HepG2 (cell line): Measurements from ENCODE around the gene SPRN. TPM values are rescaled to one million over a fixed set of nuclear protein-coding genes. Genes with fewer than 3 reads are reported as not detected.
A peak's percentile ranks its signal among the peaks of the same experiment; 100 is the strongest.

Source experiments
- CBFB ChIP-seq: sonication (generic); formaldehyde crosslinking; IDR thresholded peaks from 2 replicates; pipeline ENCODE4 v1.4.0; 2020; ENCODE audit warnings: missing genetic modification reagents
- CREB1 ChIP-seq, 2 experiments: fragments of 450-650 bp in 1 of 2; IDR thresholded peaks; 2 replicates each; pipeline ENCODE4 v1.6.1; 2016 to 2017; ENCODE audit warnings: control low read depth in 1 of 2, mild to moderate bottlenecking in 1 of 2, missing compliant biosample characterization in 1 of 2, missing genetic modification characterization in 1 of 2
- FOXC1 ChIP-seq: sonication (generic); formaldehyde crosslinking; IDR thresholded peaks from 2 replicates; pipeline ENCODE4 v1.8.0; 2022; ENCODE audit warnings: mild to moderate bottlenecking, missing genetic modification reagents, borderline replicate concordance
- GATAD2A ChIP-seq: IDR thresholded peaks from 2 replicates; pipeline ENCODE4 v1.6.1; 2016
- HHEX ChIP-seq: IDR thresholded peaks from 2 replicates; pipeline ENCODE4 v1.6.1; 2016; ENCODE audit warnings: control low read depth
- MED8 ChIP-seq: sonication (generic); formaldehyde crosslinking; IDR thresholded peaks from 2 replicates; pipeline ENCODE4 v1.8.1; 2023; ENCODE audit warnings: mild to moderate bottlenecking, missing genetic modification reagents; ENCODE audit not compliant: insufficient replicate concordance
- MTA3 ChIP-seq: sonication (generic); formaldehyde crosslinking; IDR thresholded peaks from 2 replicates; pipeline ENCODE4 v1.4.0; 2020; ENCODE audit warnings: missing genetic modification reagents
- MTF1 ChIP-seq: sonication (generic); formaldehyde crosslinking; IDR thresholded peaks from 2 replicates; pipeline ENCODE4 v1.5.0; 2020; ENCODE audit warnings: missing genetic modification reagents
- MYC ChIP-seq: sonication (generic); formaldehyde crosslinking; IDR thresholded peaks from 2 replicates; pipeline ENCODE4 v1.9.0; 2021; ENCODE audit warnings: missing genetic modification reagents, borderline replicate concordance
- NRL ChIP-seq: sonication (generic); formaldehyde crosslinking; IDR thresholded peaks from 2 replicates; pipeline ENCODE4 v1.5.0; 2020; ENCODE audit warnings: missing genetic modification reagents, mild to moderate bottlenecking, moderate library complexity, borderline replicate concordance
- RCOR2 ChIP-seq: IDR thresholded peaks from 2 replicates; pipeline ENCODE4 v1.6.1; 2016; ENCODE audit warnings: missing biosample characterization, missing genetic modification reagents
- SP2 ChIP-seq: sonication (generic); formaldehyde crosslinking; IDR thresholded peaks from 2 replicates; pipeline ENCODE4 v1.5.1; 2020; ENCODE audit warnings: mild to moderate bottlenecking, missing genetic modification reagents
- STAT5B ChIP-seq: sonication (generic); formaldehyde crosslinking; IDR thresholded peaks from 2 replicates; pipeline ENCODE4 v1.4.0; 2020; ENCODE audit warnings: missing genetic modification reagents
- TMF1 ChIP-seq: sonication (generic); formaldehyde crosslinking; IDR thresholded peaks from 2 replicates; pipeline ENCODE4 v1.8.1; 2022; ENCODE audit warnings: low read depth, missing genetic modification reagents
- YY1 ChIP-seq: IDR thresholded peaks from 2 replicates; pipeline ENCODE4 v1.6.1; 2011; ENCODE audit warnings: low read length, low read depth, moderate library complexity, mild to moderate bottlenecking; ENCODE audit not compliant: insufficient read depth, insufficient replicate concordance
- ZNF446 ChIP-seq: sonication (generic); formaldehyde crosslinking; IDR thresholded peaks from 2 replicates; pipeline ENCODE4 v1.5.0; 2020; ENCODE audit warnings: mild to moderate bottlenecking, missing genetic modification reagents
- ZNF543 ChIP-seq: sonication (generic); formaldehyde crosslinking; IDR thresholded peaks from 2 replicates; pipeline ENCODE4 v1.4.0; 2020; ENCODE audit warnings: mild to moderate bottlenecking, missing genetic modification reagents
- ZNF616 ChIP-seq: sonication (generic); formaldehyde crosslinking; IDR thresholded peaks from 2 replicates; pipeline ENCODE4 v1.5.0; 2020; ENCODE audit warnings: low read depth, mild to moderate bottlenecking, missing genetic modification reagents
- ZNF7 ChIP-seq: IDR thresholded peaks from 2 replicates; pipeline ENCODE4 v1.6.1; 2016; ENCODE audit warnings: missing biosample characterization, missing genetic modification reagents
- ZNF703 ChIP-seq: sonication (generic); formaldehyde crosslinking; IDR thresholded peaks from 2 replicates; pipeline ENCODE4 v1.5.1; 2020; ENCODE audit warnings: missing genetic modification reagents, mild to moderate bottlenecking, moderate library complexity, borderline replicate concordance
- polyA plus RNA-seq, 8 experiments: library from polyadenylated mRNA; depleted of rRNA in 3 of 8; stranded (reverse) in 7 of 8; unstranded in 1 of 8; fragments of >200 nt; fragmentation: Illumina TruSeq in 4 of 8; extraction: Trizol in 4 of 8; gene quantifications; 2 replicates each; pipeline versions ENCODE4 v1.2.1 to v1.2.3, GENCODE V29; 2011 to 2016; ENCODE audit warnings: low read depth in 4 of 8, missing spikeins in 1 of 8, mixed read lengths in 1 of 8; ENCODE audit not compliant: insufficient read depth in 1 of 8
- total RNA-seq, 5 experiments: library from RNA; depleted of rRNA; stranded (reverse); fragments of >200 nt; fragmentation: Illumina TruSeq; extraction: Trizol; gene quantifications; 2 replicates each; pipeline ENCODE4 v1.2.3, GENCODE V29; 2016; ENCODE audit warnings: low read depth in 1 of 5
- TF ChIP-seq, protein P1 (sequence below): sonication (generic); formaldehyde crosslinking; IDR thresholded peaks from 2 replicates; pipeline ENCODE4 v1.5.0; 2020; ENCODE audit warnings: mild to moderate bottlenecking, missing genetic modification reagents, moderate library complexity
- TF ChIP-seq, protein P2 (sequence below): sonication (generic); formaldehyde crosslinking; IDR thresholded peaks from 2 replicates; pipeline ENCODE4 v1.5.0; 2020; ENCODE audit warnings: missing genetic modification reagents
- TF ChIP-seq, protein P3 (sequence below): IDR thresholded peaks from 2 replicates; pipeline ENCODE4 v1.6.1; 2018; ENCODE audit warnings: missing genetic modification reagents
- TF ChIP-seq, protein P4 (sequence below), 2 experiments: sonication (generic) in 1 of 2; formaldehyde crosslinking in 1 of 2; IDR thresholded peaks; 2 replicates each; pipeline versions ENCODE4 v1.4.0 to v1.6.1; 2018 to 2020; ENCODE audit warnings: missing genetic modification reagents in 2 of 2, borderline replicate concordance in 1 of 2, low read depth in 1 of 2, mild to moderate bottlenecking in 1 of 2, missing biosample characterization in 1 of 2

The SPRN gene
- total and polyA plus RNA-seq, 2 of the 13 experiments (the other 11 are each of a cell fraction or from before 2014, with no cell fraction given), result not detected

DNA sequence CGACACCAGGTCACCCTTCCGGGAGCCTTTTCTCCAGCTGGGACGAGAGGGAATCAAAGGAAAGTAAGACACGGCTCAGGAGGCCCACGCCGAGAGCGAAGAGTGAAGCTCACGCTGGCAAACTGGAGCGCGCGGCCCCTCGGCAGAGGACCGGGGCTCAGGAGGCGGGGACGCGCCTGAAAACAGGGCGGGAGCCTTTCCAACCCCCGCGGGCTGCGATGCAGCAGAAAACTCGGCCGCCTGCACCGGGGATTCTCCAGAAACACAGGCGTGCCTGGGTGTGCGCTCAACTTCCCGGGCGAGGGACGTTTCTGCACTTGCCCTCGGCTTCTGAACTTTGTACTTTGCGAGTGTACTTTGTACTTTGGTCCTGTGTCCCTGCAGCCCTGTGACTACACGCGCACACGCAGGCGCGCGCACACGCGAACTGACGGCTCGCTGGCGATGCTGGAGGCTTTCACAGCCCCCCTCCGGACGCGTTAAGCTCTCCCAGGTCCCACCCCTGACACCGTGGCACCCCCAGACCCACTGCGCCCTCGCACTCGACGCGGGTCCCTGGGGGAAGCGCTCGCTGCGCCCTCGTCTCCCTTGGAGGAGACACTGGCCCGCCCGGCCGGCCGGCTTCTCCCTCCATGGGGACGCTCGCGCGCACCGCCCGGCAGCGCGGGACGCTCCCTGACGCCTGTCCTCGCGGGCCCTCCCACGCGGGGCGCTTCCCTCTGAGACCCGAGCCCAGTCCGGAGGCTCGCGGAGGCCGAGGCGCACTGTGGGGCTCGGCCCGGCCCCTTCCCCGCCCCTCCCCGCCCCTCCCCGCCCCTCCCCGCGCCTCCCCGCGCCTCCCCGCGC is 46.0 kb downstream of the SPRN start (continued):
- TF ChIP-seq ZNF616 (CRISPR knock-in tag) (0 out of 2 replicates have a peak, but pooled peaks have one; percentile 31), ZNF703 (CRISPR knock-in tag) (0 out of 2 replicates have a peak, but pooled peaks have one; percentile 34), TMF1 (CRISPR knock-in tag) (no peak; the same call in 1 of the 2 replicates), SP2 (CRISPR knock-in tag) (no peak), CREB1 (IDR thresholded peaks at IDR 0.05) (no peak), CREB1 (CRISPR knock-in tag; IDR thresholded peaks at IDR 0.05) (no peak), CBFB (CRISPR knock-in tag) (no peak), MTF1 (CRISPR knock-in tag) (no peak), ZNF543 (CRISPR knock-in tag) (no peak), MED8 (no peak), YY1 (peak; percentile 14), RCOR2 (CRISPR knock-in tag) (peak; percentile 74), MTA3 (CRISPR knock-in tag) (no peak), HHEX (CRISPR knock-in tag) (no peak), STAT5B (no peak), FOXC1 (CRISPR knock-in tag) (peak; percentile 59; the same call in 1 of the 2 replicates), GATAD2A (CRISPR knock-in tag) (peak; percentile 48; the same call in 1 of the 2 replicates), ZNF446 (CRISPR knock-in tag) (no peak), MYC (CRISPR knock-in tag) (peak; percentile 83), ZNF7 (no peak), NRL (CRISPR knock-in tag) (no peak; the same call in 1 of the 2 replicates)
- TF ChIP-seq, protein P1, sequence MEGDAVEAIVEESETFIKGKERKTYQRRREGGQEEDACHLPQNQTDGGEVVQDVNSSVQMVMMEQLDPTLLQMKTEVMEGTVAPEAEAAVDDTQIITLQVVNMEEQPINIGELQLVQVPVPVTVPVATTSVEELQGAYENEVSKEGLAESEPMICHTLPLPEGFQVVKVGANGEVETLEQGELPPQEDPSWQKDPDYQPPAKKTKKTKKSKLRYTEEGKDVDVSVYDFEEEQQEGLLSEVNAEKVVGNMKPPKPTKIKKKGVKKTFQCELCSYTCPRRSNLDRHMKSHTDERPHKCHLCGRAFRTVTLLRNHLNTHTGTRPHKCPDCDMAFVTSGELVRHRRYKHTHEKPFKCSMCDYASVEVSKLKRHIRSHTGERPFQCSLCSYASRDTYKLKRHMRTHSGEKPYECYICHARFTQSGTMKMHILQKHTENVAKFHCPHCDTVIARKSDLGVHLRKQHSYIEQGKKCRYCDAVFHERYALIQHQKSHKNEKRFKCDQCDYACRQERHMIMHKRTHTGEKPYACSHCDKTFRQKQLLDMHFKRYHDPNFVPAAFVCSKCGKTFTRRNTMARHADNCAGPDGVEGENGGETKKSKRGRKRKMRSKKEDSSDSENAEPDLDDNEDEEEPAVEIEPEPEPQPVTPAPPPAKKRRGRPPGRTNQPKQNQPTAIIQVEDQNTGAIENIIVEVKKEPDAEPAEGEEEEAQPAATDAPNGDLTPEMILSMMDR (CRISPR knock-in tag), result no peak
- TF ChIP-seq, protein P2, sequence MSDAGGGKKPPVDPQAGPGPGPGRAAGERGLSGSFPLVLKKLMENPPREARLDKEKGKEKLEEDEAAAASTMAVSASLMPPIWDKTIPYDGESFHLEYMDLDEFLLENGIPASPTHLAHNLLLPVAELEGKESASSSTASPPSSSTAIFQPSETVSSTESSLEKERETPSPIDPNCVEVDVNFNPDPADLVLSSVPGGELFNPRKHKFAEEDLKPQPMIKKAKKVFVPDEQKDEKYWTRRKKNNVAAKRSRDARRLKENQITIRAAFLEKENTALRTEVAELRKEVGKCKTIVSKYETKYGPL (CRISPR knock-in tag), result no peak
- TF ChIP-seq, protein P3, sequence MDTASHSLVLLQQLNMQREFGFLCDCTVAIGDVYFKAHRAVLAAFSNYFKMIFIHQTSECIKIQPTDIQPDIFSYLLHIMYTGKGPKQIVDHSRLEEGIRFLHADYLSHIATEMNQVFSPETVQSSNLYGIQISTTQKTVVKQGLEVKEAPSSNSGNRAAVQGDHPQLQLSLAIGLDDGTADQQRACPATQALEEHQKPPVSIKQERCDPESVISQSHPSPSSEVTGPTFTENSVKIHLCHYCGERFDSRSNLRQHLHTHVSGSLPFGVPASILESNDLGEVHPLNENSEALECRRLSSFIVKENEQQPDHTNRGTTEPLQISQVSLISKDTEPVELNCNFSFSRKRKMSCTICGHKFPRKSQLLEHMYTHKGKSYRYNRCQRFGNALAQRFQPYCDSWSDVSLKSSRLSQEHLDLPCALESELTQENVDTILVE (CRISPR knock-in tag), result no peak
- TF ChIP-seq, protein P4, sequence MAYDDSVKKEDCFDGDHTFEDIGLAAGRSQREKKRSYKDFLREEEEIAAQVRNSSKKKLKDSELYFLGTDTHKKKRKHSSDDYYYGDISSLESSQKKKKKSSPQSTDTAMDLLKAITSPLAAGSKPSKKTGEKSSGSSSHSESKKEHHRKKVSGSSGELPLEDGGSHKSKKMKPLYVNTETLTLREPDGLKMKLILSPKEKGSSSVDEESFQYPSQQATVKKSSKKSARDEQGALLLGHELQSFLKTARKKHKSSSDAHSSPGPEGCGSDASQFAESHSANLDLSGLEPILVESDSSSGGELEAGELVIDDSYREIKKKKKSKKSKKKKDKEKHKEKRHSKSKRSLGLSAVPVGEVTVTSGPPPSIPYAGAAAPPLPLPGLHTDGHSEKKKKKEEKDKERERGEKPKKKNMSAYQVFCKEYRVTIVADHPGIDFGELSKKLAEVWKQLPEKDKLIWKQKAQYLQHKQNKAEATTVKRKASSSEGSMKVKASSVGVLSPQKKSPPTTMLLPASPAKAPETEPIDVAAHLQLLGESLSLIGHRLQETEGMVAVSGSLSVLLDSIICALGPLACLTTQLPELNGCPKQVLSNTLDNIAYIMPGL (CRISPR knock-in tag; IDR thresholded peaks at IDR 0.05; ENCODE audit: borderline replicate concordance in 1 of 2, low read depth in 1 of 2), result peak in 1 of 2 experiments; percentile 63; a peak in 2 of 4 replicates
